ENCODE data around the gene ACBD5.
"Not testable (repeated sequence)": the region's sequence is repeated elsewhere in the genome, so short reads cannot be mapped to it uniquely, and the experiment has no call there.

ACBD5 gene

GRCh38 chr10:27240212-27241009, at the start of gene ACBD5:
TSS of gene ACBD5 (minus strand) at chr10:27240797. CDS start at chr10:27240688, 109 bp downstream.
- peak; percentile 72 for DNase-seq (ENCODE audit: low spot score)

GRCh38 chr10:27285093-27285492, 44.5 kb upstream of the ACBD5 start:
- DNase-seq (ENCODE audit: low spot score) = peak; percentile 8

GRCh38 chr10:27276581-27276980, 36.0 kb upstream of the ACBD5 start:
- DNase-seq (ENCODE audit: low spot score) = no peak

GRCh38 chr10:27266025-27266424, 25.4 kb upstream of the ACBD5 start:
- not testable (repeated sequence) for DNase-seq (ENCODE audit: low spot score)

- DNase-seq (ENCODE audit: low spot score) = not testable (repeated sequence)
Observed at GRCh38 chr10:27262788-27263187, 22.2 kb upstream of the ACBD5 start.

GRCh38 chr10:27258838-27259812, 18.5 kb upstream of the ACBD5 start:
- DNase-seq (ENCODE audit: low spot score) = no peak

GRCh38 chr10:27258492-27258837, 17.9 kb upstream of the ACBD5 start:
- no peak for DNase-seq (ENCODE audit: low spot score)

- DNase-seq (ENCODE audit: low spot score) = no peak
Observed at GRCh38 chr10:27256299-27257189, 15.9 kb upstream of the ACBD5 start.

GRCh38 chr10:27253576-27253975, 13.0 kb upstream of the ACBD5 start:
- no peak for DNase-seq (ENCODE audit: low spot score)

- DNase-seq (ENCODE audit: low spot score) = no peak
Observed at GRCh38 chr10:27252267-27253000, 11.8 kb upstream of the ACBD5 start.

- DNase-seq (ENCODE audit: low spot score) = no peak
Observed at GRCh38 chr10:27251554-27251953, 11.0 kb upstream of the ACBD5 start.

- DNase-seq (ENCODE audit: low spot score) = no peak
Observed at GRCh38 chr10:27248215-27248614, 7.6 kb upstream of the ACBD5 start.

GRCh38 chr10:27247441-27247840, 6.8 kb upstream of the ACBD5 start:
- DNase-seq (ENCODE audit: low spot score) = no peak

GRCh38 chr10:27247006-27247405, 6.4 kb upstream of the ACBD5 start:
- DNase-seq (ENCODE audit: low spot score) = no peak

- DNase-seq (ENCODE audit: low spot score) = no peak
Observed at GRCh38 chr10:27245836-27246235, 5.2 kb upstream of the ACBD5 start.

GRCh38 chr10:27244976-27245375, 4.4 kb upstream of the ACBD5 start:
- DNase-seq (ENCODE audit: low spot score) = no peak

- peak; percentile 87 for DNase-seq (ENCODE audit: low spot score)
Observed at GRCh38 chr10:27242951-27243551, 2.5 kb upstream of the ACBD5 start.

- DNase-seq (ENCODE audit: low spot score) = no peak
Observed at GRCh38 chr10:27242473-27242950, 1.9 kb upstream of the ACBD5 start.

GRCh38 chr10:27241652-27242472, 1.3 kb upstream of the ACBD5 start:
- DNase-seq (ENCODE audit: low spot score) = peak; percentile 94

Measured in pons (tissue), 1 donor.